KMS-11 (cell line): ENCODE data around the gene PTPRJ.

ENCODE experiments used
- H2AFZ ChIP-seq: fragments of 200-600 bp; sonication (generic); 2 replicates; pipeline ENCODE4 v1.6.1; 2016; ENCODE audit warnings: antibody characterized with exemption, mixed run types, low read depth
- H3K27ac ChIP-seq: fragments of 200-600 bp; sonication (generic); 2 replicates; pipeline ENCODE4 v1.6.1; 2016; ENCODE audit warnings: mild to moderate bottlenecking, mixed run types
- H3K27me3 ChIP-seq: fragments of 200-600 bp; sonication (generic); 2 replicates; pipeline ENCODE4 v1.6.1; 2017; ENCODE audit warnings: mild to moderate bottlenecking, low read depth, mixed run types, moderate library complexity; ENCODE audit not compliant: insufficient read depth
- H3K36me3 ChIP-seq: fragments of 200-600 bp; sonication (generic); 2 replicates; pipeline ENCODE4 v1.6.1; 2017; ENCODE audit warnings: mild to moderate bottlenecking, mixed run types; ENCODE audit not compliant: insufficient read depth
- H3K4me1 ChIP-seq: fragments of 200-600 bp; sonication (generic); 2 replicates; pipeline ENCODE4 v1.6.1; 2016; ENCODE audit warnings: mild to moderate bottlenecking, low read depth, mixed run types; ENCODE audit not compliant: poor library complexity, severe bottlenecking
- H3K4me2 ChIP-seq: fragments of 200-600 bp; sonication (generic); 2 replicates; pipeline ENCODE4 v1.7.0; 2016; ENCODE audit warnings: mild to moderate bottlenecking, mixed run types
- H3K4me3 ChIP-seq: fragments of 200-600 bp; sonication (generic); IDR thresholded peaks from 2 replicates; pipeline ENCODE4 v1.6.1; 2017; ENCODE audit warnings: low read depth, low read length, mixed read lengths; ENCODE audit not compliant: insufficient read depth
- H3K79me2 ChIP-seq: fragments of 200-600 bp; sonication (generic); 2 replicates; pipeline ENCODE4 v1.6.1; 2016; ENCODE audit warnings: low read depth, mixed run types; ENCODE audit not compliant: insufficient read depth
- H3K9ac ChIP-seq: fragments of 200-600 bp; sonication (generic); 2 replicates; pipeline ENCODE4 v1.6.1; 2016; ENCODE audit warnings: mild to moderate bottlenecking, mixed run types
- H4K20me1 ChIP-seq: fragments of 200-600 bp; sonication (generic); 2 replicates; pipeline ENCODE4 v1.6.1; 2016; ENCODE audit warnings: mild to moderate bottlenecking, mixed run types; ENCODE audit not compliant: insufficient read depth
- CTCF ChIP-seq: fragments of 200-600 bp; sonication (generic); conservative IDR thresholded peaks from 2 replicates; pipeline ENCODE4 v1.6.1; 2017; ENCODE audit warnings: low read depth, mild to moderate bottlenecking, antibody characterized with exemption, low read length, moderate library complexity, mixed read lengths

The PTPRJ gene

GRCh38 chr11:48142889-48143288, 162.5 kb downstream of the PTPRJ start:
- H3K79me2 ChIP-seq: no peaks in the 10 kb centered on the region
- no peaks in the 10 kb centered on the region for H3K4me1 ChIP-seq
- no peak overlapping the region for H3K27ac ChIP-seq
- TF ChIP-seq CTCF: no peak
- no peak overlapping the region for H2AFZ ChIP-seq
- H3K4me2 ChIP-seq: no peak overlapping the region
- no peak overlapping the region for H3K9ac ChIP-seq
- H4K20me1 ChIP-seq: no peaks in the 10 kb centered on the region
- H3K36me3 ChIP-seq: no peaks in the 10 kb centered on the region
- H3K27me3 ChIP-seq: no peaks in the 10 kb centered on the region
- H3K4me3 ChIP-seq: no peak overlapping the region

- H4K20me1 ChIP-seq: no peaks in the 10 kb centered on the region
- no peak overlapping the region for H3K9ac ChIP-seq
- no peak for TF ChIP-seq CTCF
- H3K4me2 ChIP-seq: no peak overlapping the region
- H2AFZ ChIP-seq: no peak overlapping the region
- no peak overlapping the region for H3K27ac ChIP-seq
- H3K36me3 ChIP-seq: no peaks in the 10 kb centered on the region
- H3K4me3 ChIP-seq: no peak overlapping the region
- H3K4me1 ChIP-seq: no peaks in the 10 kb centered on the region
- no peaks in the 10 kb centered on the region for H3K79me2 ChIP-seq
- H3K27me3 ChIP-seq: no peaks in the 10 kb centered on the region
These were observed 168.4 kb downstream of the PTPRJ start for GRCh38 chr11:48148749-48149148.

GRCh38 chr11:48150213-48150612, 169.9 kb downstream of the PTPRJ start:
- H3K4me3 ChIP-seq: no peak overlapping the region
- no peak for TF ChIP-seq CTCF
- no peaks in the 10 kb centered on the region for H3K27me3 ChIP-seq
- H3K36me3 ChIP-seq: no peaks in the 10 kb centered on the region
- H3K4me2 ChIP-seq: no peak overlapping the region
- no peak overlapping the region for H2AFZ ChIP-seq
- H3K9ac ChIP-seq: no peak overlapping the region
- no peaks in the 10 kb centered on the region for H3K79me2 ChIP-seq
- H3K27ac ChIP-seq: no peak overlapping the region
- H4K20me1 ChIP-seq: no peaks in the 10 kb centered on the region
- no peaks in the 10 kb centered on the region for H3K4me1 ChIP-seq

- no peak overlapping the region for H3K4me2 ChIP-seq
- no peaks in the 10 kb centered on the region for H4K20me1 ChIP-seq
- H3K36me3 ChIP-seq: no peaks in the 10 kb centered on the region
- no peak overlapping the region for H3K27ac ChIP-seq
- H3K79me2 ChIP-seq: no peaks in the 10 kb centered on the region
- H3K4me1 ChIP-seq: no peaks in the 10 kb centered on the region
- H3K4me3 ChIP-seq: no peak overlapping the region
- H3K9ac ChIP-seq: no peak overlapping the region
- no peak overlapping the region for H2AFZ ChIP-seq
- no peaks in the 10 kb centered on the region for H3K27me3 ChIP-seq
- no peak for TF ChIP-seq CTCF
These were observed 173.8 kb downstream of the PTPRJ start for GRCh38 chr11:48154151-48154550.
